Measurements from ENCODE around the gene ARID5B.

ARID5B gene

DNA sequence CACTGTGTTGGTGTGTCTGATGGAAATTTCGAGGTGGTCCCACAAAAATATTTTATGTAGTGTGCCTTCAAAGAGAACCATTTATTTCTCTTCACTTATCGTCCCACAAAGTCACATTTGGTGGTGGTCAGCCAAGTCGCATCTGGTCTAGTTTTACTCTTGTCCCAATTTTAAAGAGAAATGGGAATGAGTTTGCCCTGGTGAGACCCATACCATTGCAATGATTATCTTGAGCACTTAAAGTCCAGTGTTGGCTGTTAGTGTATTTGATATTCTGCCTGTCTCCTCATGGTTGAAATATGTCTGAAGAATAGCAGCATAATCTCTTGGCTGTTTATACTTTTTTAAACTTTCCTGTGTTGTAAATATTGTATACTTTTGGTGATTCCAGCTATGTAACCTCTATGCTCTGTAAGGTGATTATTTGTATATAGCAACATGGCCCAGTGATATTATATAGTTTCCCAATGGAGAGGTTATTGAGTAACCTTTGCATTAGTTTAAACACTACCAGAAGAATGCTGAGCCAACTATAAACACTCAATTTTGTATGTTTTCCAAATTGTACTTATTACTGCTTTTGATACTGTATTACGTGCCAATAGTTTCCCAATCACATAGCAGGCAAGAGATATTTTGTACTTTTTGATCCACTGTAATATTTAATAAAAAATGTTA lies 194.9 kb downstream of the ARID5B start:
- intact Hi-C loops (cut with DNase I; ENCODE audit: low total_unique reads) = no loop called here
- peak overlapping the region; percentile 47 to 48 for H3K27ac ChIP-seq
- no peak for DNase-seq
- no peak overlapping the region for H3K4me3 ChIP-seq
- peaks cover 0 to 60% (median 45%) of the 10 kb centered on the region in 4 donors for H3K4me1 ChIP-seq
- H3K27me3 ChIP-seq = no peaks in the 10 kb centered on the region
- no peak for TF ChIP-seq CTCF (IDR thresholded peaks at IDR 0.05)
- no peaks in the 10 kb centered on the region for H3K9me3 ChIP-seq
- peaks cover 20 to 43% (median 26%) of the 10 kb centered on the region in 3 donors for H3K36me3 ChIP-seq

DNA sequence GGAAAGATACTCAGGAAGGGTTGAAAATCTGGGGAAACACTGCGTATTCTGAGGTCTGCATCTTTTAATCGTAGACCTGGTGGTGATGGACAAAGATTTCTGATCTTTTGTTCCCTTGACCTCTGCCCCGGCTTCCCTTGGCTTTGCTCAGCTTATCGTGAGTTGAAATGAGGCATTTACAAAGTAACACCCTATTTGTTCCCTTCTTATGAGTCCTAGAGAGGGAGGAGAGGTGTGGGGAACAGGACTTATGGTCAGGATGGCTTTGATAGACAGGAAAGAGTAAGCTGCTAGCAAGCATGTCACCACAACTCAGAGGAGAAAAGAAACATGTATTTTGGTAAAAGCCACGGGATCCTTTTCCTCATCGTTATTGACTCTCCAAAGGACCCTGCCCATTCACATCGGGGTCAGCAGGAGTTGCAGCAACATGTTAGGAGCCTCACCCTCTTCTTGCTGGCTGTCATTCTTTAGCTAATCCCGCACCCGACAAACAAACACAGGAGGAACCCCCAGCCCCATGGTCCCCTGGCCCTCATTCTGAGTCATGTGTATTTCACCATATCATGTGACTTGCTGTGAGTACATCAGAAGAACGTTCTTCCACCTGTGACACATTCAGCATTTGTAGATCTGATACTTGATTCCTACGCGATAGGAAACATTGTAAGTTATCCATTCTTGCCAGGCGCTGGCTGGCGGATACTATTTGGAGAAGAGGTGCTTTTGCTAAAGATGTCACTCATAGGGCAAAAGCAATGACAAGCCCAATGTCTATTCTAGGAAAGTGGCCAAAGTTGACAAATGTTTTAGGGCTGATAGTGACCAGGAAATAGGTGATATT lies 197.0 kb downstream of the ARID5B start:
- intact Hi-C loops (cut with DNase I; ENCODE audit: low total_unique reads) = no loop called here
- H3K4me1 ChIP-seq = peaks cover 0 to 43% (median 30%) of the 10 kb centered on the region in 4 donors
- peaks cover 0 to 27% (median 8%) of the 10 kb centered on the region in 3 donors for H3K36me3 ChIP-seq
- no peak for DNase-seq
- H3K27ac ChIP-seq = no peak overlapping the region
- TF ChIP-seq CTCF (IDR thresholded peaks at IDR 0.05) = no peak
- H3K27me3 ChIP-seq = no peaks in the 10 kb centered on the region
- no peaks in the 10 kb centered on the region for H3K9me3 ChIP-seq
- H3K4me3 ChIP-seq = no peak overlapping the region

DNA sequence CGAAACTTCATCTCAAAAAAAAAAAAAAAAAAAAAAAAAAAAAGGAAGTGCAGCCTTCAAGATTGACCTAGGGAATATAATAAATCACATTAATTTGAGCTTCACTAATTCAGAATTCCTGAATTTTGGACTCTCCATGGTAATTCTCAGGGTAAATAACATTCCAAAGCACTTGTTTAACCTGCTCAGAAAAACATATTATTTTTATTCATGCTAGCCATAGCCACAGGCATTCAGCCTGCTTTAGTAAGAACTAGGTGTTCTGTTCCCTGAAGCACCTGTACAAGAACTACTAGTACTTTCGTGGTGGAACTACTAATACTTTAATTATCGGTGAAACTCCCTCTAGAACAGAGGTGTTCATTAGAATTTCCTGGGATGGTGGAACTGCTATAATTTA lies 197.8 kb downstream of the ARID5B start:
- no peaks in the 10 kb centered on the region for H3K9me3 ChIP-seq
- no peak overlapping the region for H3K27ac ChIP-seq
- intact Hi-C loops (cut with DNase I; ENCODE audit: low total_unique reads) = no loop called here

DNA sequence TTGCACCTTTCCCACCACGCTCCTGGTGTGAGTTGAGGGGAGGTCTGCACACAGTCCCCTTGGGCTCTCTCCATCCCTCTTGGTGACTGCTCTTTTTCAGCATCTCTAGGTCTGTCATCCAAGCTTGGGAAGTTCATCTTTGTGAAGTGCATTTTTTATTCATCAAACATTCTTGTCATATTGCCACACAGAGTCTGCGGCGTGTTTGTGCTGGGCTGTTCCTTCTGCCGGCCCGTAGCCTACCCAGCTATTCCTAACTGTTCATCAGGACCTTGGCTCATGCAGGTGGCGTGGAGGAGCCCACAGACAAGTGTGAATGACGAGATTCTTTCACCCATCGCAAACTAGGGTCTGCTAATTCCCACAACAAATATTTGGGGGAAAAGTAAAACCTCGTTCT lies 202.4 kb downstream of the ARID5B start:
- no peak for TF ChIP-seq CTCF (IDR thresholded peaks at IDR 0.05)
- H3K4me1 ChIP-seq = peaks cover 0 to 5% (median 0%) of the 10 kb centered on the region in 4 donors
- H3K4me3 ChIP-seq = no peak overlapping the region
- no peak for DNase-seq
- H3K36me3 ChIP-seq = peaks cover 0 to 4% (median 0%) of the 10 kb centered on the region in 3 donors
- no peak overlapping the region for H3K27ac ChIP-seq
- intact Hi-C loops (cut with DNase I; ENCODE audit: low total_unique reads) = no loop called here
- H3K27me3 ChIP-seq = no peaks in the 10 kb centered on the region
- no peaks in the 10 kb centered on the region for H3K9me3 ChIP-seq

More for the DNA sequence above, 197.8 kb downstream of the ARID5B start:
- no peak for TF ChIP-seq CTCF (IDR thresholded peaks at IDR 0.05)
- peaks cover 0 to 39% (median 23%) of the 10 kb centered on the region in 4 donors for H3K4me1 ChIP-seq
- no peak for DNase-seq
- peaks cover 0 to 22% (median 8%) of the 10 kb centered on the region in 3 donors for H3K36me3 ChIP-seq
- no peak overlapping the region for H3K4me3 ChIP-seq
- H3K27me3 ChIP-seq = no peaks in the 10 kb centered on the region

DNA sequence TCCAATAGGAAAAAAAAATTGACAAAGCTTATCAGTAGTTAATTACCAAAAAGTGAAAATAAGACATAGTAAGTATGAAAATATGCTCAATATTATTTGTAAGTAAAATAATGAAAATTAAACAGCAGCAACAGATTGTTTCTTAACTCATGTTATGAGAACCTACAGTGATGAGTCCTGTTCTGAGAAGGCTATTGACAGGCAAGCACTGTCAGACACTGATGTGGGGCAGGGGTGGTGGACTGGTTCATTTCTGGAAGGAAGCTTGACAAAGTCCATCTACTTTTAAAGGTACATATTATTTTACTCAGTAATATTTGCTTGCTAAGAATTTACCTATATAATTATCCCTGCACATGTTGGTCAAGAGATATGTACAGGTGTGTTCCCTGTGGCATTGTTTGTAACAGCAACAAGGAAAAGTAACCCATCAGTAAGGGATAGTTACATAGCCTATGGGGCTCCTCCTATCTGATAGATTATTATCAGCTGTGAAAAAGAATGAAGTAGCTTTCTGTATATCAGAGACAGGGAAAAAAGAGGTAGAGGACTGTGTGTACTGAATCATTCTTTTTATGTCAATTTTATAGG lies 205.5 kb downstream of the ARID5B start:
- no peak for DNase-seq
- no peak for TF ChIP-seq CTCF (IDR thresholded peaks at IDR 0.05)
- H3K4me3 ChIP-seq = no peak overlapping the region
- H3K27ac ChIP-seq = no peak overlapping the region
- H3K4me1 ChIP-seq = no peaks in the 10 kb centered on the region
- peaks cover 0 to 4% (median 0%) of the 10 kb centered on the region in 3 donors for H3K36me3 ChIP-seq
- intact Hi-C loops (cut with DNase I; ENCODE audit: low total_unique reads) = no loop called here
- no peaks in the 10 kb centered on the region for H3K27me3 ChIP-seq
- H3K9me3 ChIP-seq = no peaks in the 10 kb centered on the region

Data from tibial artery (tissue), 4 donors.